Effector memory CD8-positive, alpha-beta T cell (primary cell): ENCODE results near the gene PARD3B.

Experiments used
- ATAC-seq: fragments of 150-1000 bp; cut with Tn5 transposase; replicated peaks from 2 replicates; pipeline ENCODE4 v1.10.0; 2021; ENCODE audit warnings: mild to moderate bottlenecking, moderate library complexity
- DNase-seq, 3 experiments: peaks; one replicate each; pipeline ENCODE4 v3.0.0; 2021
- H3K27ac Mint-ChIP-seq, 2 donors: one replicate each; pipeline ENCODE4 v1.8.0; 2022; ENCODE audit warnings: mild to moderate bottlenecking in 2 of 2, mixed read lengths in 2 of 2, moderate library complexity in 2 of 2
- H3K27me3 Mint-ChIP-seq, 2 donors: one replicate each; pipeline ENCODE4 v1.8.0; 2022; ENCODE audit warnings: mixed read lengths in 2 of 2
- H3K36me3 Mint-ChIP-seq: one replicate; pipeline ENCODE4 v1.8.0; 2022; ENCODE audit warnings: mild to moderate bottlenecking, moderate library complexity, mixed read lengths; ENCODE audit not compliant: insufficient read depth
- H3K4me1 Mint-ChIP-seq, 2 donors: one replicate each; pipeline ENCODE4 v1.8.0; 2022; ENCODE audit warnings: low read depth in 2 of 2, mixed read lengths in 2 of 2
- H3K4me3 Mint-ChIP-seq, 2 donors: one replicate each; pipeline ENCODE4 v1.8.0; 2022; ENCODE audit warnings: mild to moderate bottlenecking in 2 of 2, mixed read lengths in 2 of 2, moderate library complexity in 2 of 2
- H3K9me3 Mint-ChIP-seq, 2 donors: one replicate each; pipeline ENCODE4 v1.8.0; 2022; ENCODE audit warnings: mixed read lengths in 2 of 2

Gene PARD3B

GRCh38 chr2:205130111-205130829 is 585.0 kb downstream of the PARD3B start:
- Mint-ChIP-seq H3K4me1 (peaks cover 0 to 2% of the 10 kb centered on the region in 2 donors), H3K27me3 (no peaks in the 10 kb centered on the region), H3K36me3 (no peaks in the 10 kb centered on the region), H3K9me3 (no peaks in the 10 kb centered on the region), H3K27ac (no peak overlapping the region), H3K4me3 (no peak overlapping the region)
- no peak for DNase-seq
- no peak for ATAC-seq

GRCh38 chr2:205133544-205133943 is 588.3 kb downstream of the PARD3B start:
- ATAC-seq (no peak), DNase-seq (no peak)
- no peaks in the 10 kb centered on the region for H3K9me3 Mint-ChIP-seq
- no peak overlapping the region for H3K27ac Mint-ChIP-seq
- no peaks in the 10 kb centered on the region for H3K27me3 Mint-ChIP-seq
- H3K4me3 Mint-ChIP-seq = no peak overlapping the region
- no peaks in the 10 kb centered on the region for H3K36me3 Mint-ChIP-seq
- peaks cover 0 to 2% of the 10 kb centered on the region in 2 donors for H3K4me1 Mint-ChIP-seq

- Mint-ChIP-seq H3K9me3 (peaks cover 0 to 2% of the 10 kb centered on the region in 2 donors), H3K4me3 (no peak overlapping the region), H3K27me3 (no peaks in the 10 kb centered on the region), H3K4me1 (no peaks in the 10 kb centered on the region), H3K36me3 (no peaks in the 10 kb centered on the region), H3K27ac (no peak overlapping the region)
- ATAC-seq = no peak
- DNase-seq = no peak
These were observed 593.5 kb downstream of the PARD3B start for GRCh38 chr2:205138735-205139134.

GRCh38 chr2:205139822-205140463 is 594.7 kb downstream of the PARD3B start:
- Mint-ChIP-seq H3K27ac (no peak overlapping the region), H3K36me3 (no peaks in the 10 kb centered on the region), H3K9me3 (peaks cover 0 to 2% of the 10 kb centered on the region in 2 donors), H3K4me3 (no peak overlapping the region), H3K4me1 (no peaks in the 10 kb centered on the region), H3K27me3 (no peaks in the 10 kb centered on the region)
- no peak for ATAC-seq
- DNase-seq = no peak

- no peak for DNase-seq
- Mint-ChIP-seq H3K36me3 (no peaks in the 10 kb centered on the region), H3K4me1 (no peaks in the 10 kb centered on the region), H3K27ac (no peak overlapping the region), H3K4me3 (no peak overlapping the region), H3K27me3 (no peaks in the 10 kb centered on the region), H3K9me3 (peaks cover 0 to 2% of the 10 kb centered on the region in 2 donors)
- no peak for ATAC-seq
These were observed 596.1 kb downstream of the PARD3B start for GRCh38 chr2:205141381-205141780.

GRCh38 chr2:205145888-205146287 is 600.6 kb downstream of the PARD3B start:
- Mint-ChIP-seq H3K9me3 (peaks cover 0 to 2% of the 10 kb centered on the region in 2 donors), H3K4me3 (no peak overlapping the region), H3K36me3 (no peaks in the 10 kb centered on the region), H3K4me1 (no peaks in the 10 kb centered on the region), H3K27me3 (no peaks in the 10 kb centered on the region), H3K27ac (no peak overlapping the region)
- ATAC-seq = no peak
- DNase-seq = no peak

GRCh38 chr2:205148755-205149154 is 603.5 kb downstream of the PARD3B start:
- no peaks in the 10 kb centered on the region for H3K36me3 Mint-ChIP-seq
- DNase-seq = no peak
- H3K27ac Mint-ChIP-seq = no peak overlapping the region
- no peak overlapping the region for H3K4me3 Mint-ChIP-seq
- no peak for ATAC-seq
- no peaks in the 10 kb centered on the region for H3K27me3 Mint-ChIP-seq
- H3K4me1 Mint-ChIP-seq = no peaks in the 10 kb centered on the region
- H3K9me3 Mint-ChIP-seq = peaks cover 0 to under 1% of the 10 kb centered on the region in 2 donors

- ATAC-seq = no peak
- Mint-ChIP-seq H3K4me3 (no peak overlapping the region), H3K27ac (no peak overlapping the region), H3K4me1 (no peaks in the 10 kb centered on the region), H3K36me3 (no peaks in the 10 kb centered on the region), H3K9me3 (peaks cover 0 to 2% of the 10 kb centered on the region in 2 donors), H3K27me3 (no peaks in the 10 kb centered on the region)
- DNase-seq = no peak
These were observed 611.2 kb downstream of the PARD3B start for GRCh38 chr2:205156457-205156856.

GRCh38 chr2:205158404-205158803 is 613.1 kb downstream of the PARD3B start:
- peaks cover 0 to 2% of the 10 kb centered on the region in 2 donors for H3K9me3 Mint-ChIP-seq
- H3K27me3 Mint-ChIP-seq = no peaks in the 10 kb centered on the region
- no peaks in the 10 kb centered on the region for H3K36me3 Mint-ChIP-seq
- H3K27ac Mint-ChIP-seq = no peak overlapping the region
- H3K4me3 Mint-ChIP-seq = no peak overlapping the region
- H3K4me1 Mint-ChIP-seq = no peaks in the 10 kb centered on the region
- ATAC-seq (no peak), DNase-seq (no peak)

- DNase-seq = no peak
- H3K4me3 Mint-ChIP-seq = no peak overlapping the region
- no peak for ATAC-seq
- no peak overlapping the region for H3K27ac Mint-ChIP-seq
- peaks cover 0 to 2% of the 10 kb centered on the region in 2 donors for H3K9me3 Mint-ChIP-seq
- H3K4me1 Mint-ChIP-seq = no peaks in the 10 kb centered on the region
- no peaks in the 10 kb centered on the region for H3K27me3 Mint-ChIP-seq
- no peaks in the 10 kb centered on the region for H3K36me3 Mint-ChIP-seq
These were observed 616.0 kb downstream of the PARD3B start for GRCh38 chr2:205161156-205161839.

GRCh38 chr2:205166745-205167144 is 621.5 kb downstream of the PARD3B start:
- Mint-ChIP-seq H3K4me1 (peaks cover 0 to 3% of the 10 kb centered on the region in 2 donors), H3K9me3 (peaks cover 0 to 2% of the 10 kb centered on the region in 2 donors), H3K36me3 (no peaks in the 10 kb centered on the region), H3K4me3 (no peak overlapping the region), H3K27me3 (no peaks in the 10 kb centered on the region), H3K27ac (no peak overlapping the region)
- ATAC-seq (no peak), DNase-seq (no peak)

- H3K36me3 Mint-ChIP-seq = no peaks in the 10 kb centered on the region
These were observed 623.7 kb downstream of the PARD3B start for GRCh38 chr2:205169012-205169411.

GRCh38 chr2:205169464-205169863 is 624.2 kb downstream of the PARD3B start:
- no peaks in the 10 kb centered on the region for H3K36me3 Mint-ChIP-seq
- no peak for DNase-seq
- H3K9me3 Mint-ChIP-seq = peaks cover 0 to 2% of the 10 kb centered on the region in 2 donors
- peaks cover 0 to 3% of the 10 kb centered on the region in 2 donors for H3K4me1 Mint-ChIP-seq
- ATAC-seq = no peak
- no peak overlapping the region for H3K4me3 Mint-ChIP-seq
- no peak overlapping the region for H3K27ac Mint-ChIP-seq
- H3K27me3 Mint-ChIP-seq = no peaks in the 10 kb centered on the region

More at GRCh38 chr2:205169012-205169411, 623.7 kb downstream of the PARD3B start:
- DNase-seq (no peak), ATAC-seq (no peak)
- Mint-ChIP-seq H3K27ac (no peak overlapping the region), H3K4me3 (no peak overlapping the region), H3K4me1 (peaks cover 0 to 3% of the 10 kb centered on the region in 2 donors), H3K9me3 (peaks cover 0 to 2% of the 10 kb centered on the region in 2 donors), H3K27me3 (no peaks in the 10 kb centered on the region)

GRCh38 chr2:205170399-205170798 is 625.1 kb downstream of the PARD3B start:
- Mint-ChIP-seq H3K36me3 (no peaks in the 10 kb centered on the region), H3K4me1 (peaks cover 0 to 3% of the 10 kb centered on the region in 2 donors), H3K4me3 (no peak overlapping the region), H3K9me3 (peaks cover 0 to 2% of the 10 kb centered on the region in 2 donors), H3K27me3 (no peaks in the 10 kb centered on the region), H3K27ac (no peak overlapping the region)
- DNase-seq (no peak), ATAC-seq (no peak)
